IPS-20b (cell line): ENCODE data around the gene POTEI.
"Not testable (repeated sequence)": the region's sequence is repeated elsewhere in the genome, so short reads cannot be mapped to it uniquely, and the experiment has no call there.

Experiments used
- H3K27ac ChIP-seq: one replicate; pipeline ENCODE4 v1.5.1; 2013; ENCODE audit warnings: low read length
- H3K27me3 ChIP-seq: 2 replicates; pipeline ENCODE4 v1.6.1; 2013; ENCODE audit warnings: mild to moderate bottlenecking, low read length, inconsistent platforms; ENCODE audit not compliant: insufficient read depth
- H3K36me3 ChIP-seq: 2 replicates; pipeline ENCODE4 v1.6.1; 2013; ENCODE audit warnings: low read depth, mild to moderate bottlenecking, inconsistent platforms, low read length, moderate library complexity; ENCODE audit not compliant: insufficient read depth
- H3K4me1 ChIP-seq: 2 replicates; pipeline ENCODE4 v1.6.1; 2013; ENCODE audit warnings: mild to moderate bottlenecking, control low read depth, inconsistent platforms, low read length, moderate library complexity; ENCODE audit not compliant: insufficient read depth
- H3K4me3 ChIP-seq: 2 replicates; pipeline ENCODE4 v1.5.1; 2013; ENCODE audit warnings: mild to moderate bottlenecking, low read length, inconsistent platforms
- H3K9ac ChIP-seq: 2 replicates; pipeline ENCODE4 v1.6.1; 2013; ENCODE audit warnings: low read depth, mild to moderate bottlenecking, inconsistent platforms, low read length, moderate library complexity
- H3K9me3 ChIP-seq: 2 replicates; pipeline ENCODE4 v1.6.1; 2013; ENCODE audit warnings: mild to moderate bottlenecking, low read depth, low read length, inconsistent platforms; ENCODE audit not compliant: insufficient read depth

POTEI gene

GRCh38 chr2:130509228-130509627 lies at the start of gene POTEI:
POTEI (minus strand) TSS chr2:130509328; CDS start chr2:130509235, 93 bp downstream.
- H3K27me3 ChIP-seq, H3K4me3 ChIP-seq, H3K4me1 ChIP-seq, H3K36me3 ChIP-seq, H3K27ac ChIP-seq, H3K9me3 ChIP-seq, H3K9ac ChIP-seq: not testable (repeated sequence)

- H3K9ac ChIP-seq, H3K36me3 ChIP-seq, H3K4me1 ChIP-seq, H3K27ac ChIP-seq, H3K27me3 ChIP-seq, H3K4me3 ChIP-seq, H3K9me3 ChIP-seq: not testable (repeated sequence)
Observed at GRCh38 chr2:130556441-130556840, 47.3 kb upstream of the POTEI start.

DNA sequence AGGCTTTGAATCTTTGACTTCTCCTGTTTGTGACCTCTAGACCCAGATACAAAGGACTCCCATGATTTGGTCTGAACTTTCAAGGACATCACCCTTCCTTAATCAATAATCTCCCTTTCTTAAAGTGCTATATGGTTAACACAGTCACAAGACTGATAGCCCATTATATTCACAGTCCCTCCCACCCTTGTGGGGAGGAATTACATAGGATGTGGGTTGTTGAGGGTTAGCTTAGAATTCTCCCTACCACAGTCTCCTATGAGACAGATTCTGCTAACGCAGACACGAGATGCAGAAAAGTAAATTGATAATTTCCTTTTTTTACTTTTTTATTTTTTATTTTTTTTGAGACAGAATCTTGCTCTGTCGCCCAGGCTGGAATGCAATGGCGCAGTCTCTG lies 45.0 kb upstream of the POTEI start:
- not testable (repeated sequence) for H3K36me3 ChIP-seq, H3K27me3 ChIP-seq, H3K4me3 ChIP-seq, H3K4me1 ChIP-seq, H3K9me3 ChIP-seq, H3K27ac ChIP-seq, H3K9ac ChIP-seq

- not testable (repeated sequence) for H3K27me3 ChIP-seq, H3K9ac ChIP-seq, H3K27ac ChIP-seq, H3K4me1 ChIP-seq, H3K4me3 ChIP-seq, H3K36me3 ChIP-seq, H3K9me3 ChIP-seq
Observed at GRCh38 chr2:130549475-130549874, 40.3 kb upstream of the POTEI start.

DNA sequence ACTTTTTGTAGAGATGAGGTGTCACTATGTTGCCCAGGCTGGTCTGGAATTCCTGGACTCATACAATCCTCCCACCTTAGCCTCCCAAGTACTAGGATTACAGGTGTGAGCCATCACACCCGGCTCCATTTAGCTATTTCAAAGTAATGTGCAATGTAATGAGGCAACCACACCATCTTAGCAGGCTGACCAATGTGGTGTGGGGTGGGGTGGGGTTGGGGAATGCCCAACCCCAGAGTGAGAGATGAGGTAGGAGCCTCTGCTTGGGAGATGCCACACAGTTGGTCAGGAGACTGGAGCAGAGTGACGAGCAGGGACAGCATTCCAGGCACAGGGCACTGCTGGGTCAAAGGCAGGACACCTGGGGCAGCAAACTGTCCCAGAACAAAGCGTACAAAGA lies 39.3 kb upstream of the POTEI start:
- not testable (repeated sequence) for H3K36me3 ChIP-seq, H3K27me3 ChIP-seq, H3K4me1 ChIP-seq, H3K27ac ChIP-seq, H3K9me3 ChIP-seq, H3K9ac ChIP-seq, H3K4me3 ChIP-seq

GRCh38 chr2:130544978-130545377 lies 35.9 kb upstream of the POTEI start:
- H3K9me3 ChIP-seq, H3K27me3 ChIP-seq, H3K36me3 ChIP-seq, H3K4me1 ChIP-seq, H3K4me3 ChIP-seq, H3K9ac ChIP-seq, H3K27ac ChIP-seq: not testable (repeated sequence)

GRCh38 chr2:130543785-130544528 lies 34.8 kb upstream of the POTEI start:
- H3K36me3 ChIP-seq, H3K9ac ChIP-seq, H3K4me1 ChIP-seq, H3K9me3 ChIP-seq, H3K27me3 ChIP-seq, H3K4me3 ChIP-seq, H3K27ac ChIP-seq: not testable (repeated sequence)

DNA sequence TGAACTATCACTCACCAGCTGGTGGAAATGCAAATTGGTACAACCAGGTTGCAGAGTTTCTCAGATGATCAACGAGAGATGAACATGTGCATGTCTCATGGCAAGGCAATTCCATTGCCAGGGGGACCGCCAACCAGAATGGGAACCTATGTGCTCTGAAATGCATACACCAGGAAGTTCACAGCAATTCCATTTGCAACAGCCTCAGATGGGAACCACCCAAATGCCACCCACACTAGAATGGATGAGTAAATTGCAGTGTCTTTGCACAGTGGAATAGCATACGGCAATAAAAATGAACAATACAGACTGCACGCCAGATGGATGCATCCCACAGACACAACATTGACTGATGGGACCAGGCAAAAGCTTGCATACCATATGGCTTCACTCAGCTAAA lies 33.7 kb upstream of the POTEI start:
- H3K9me3 ChIP-seq, H3K4me3 ChIP-seq, H3K27me3 ChIP-seq, H3K4me1 ChIP-seq, H3K36me3 ChIP-seq, H3K27ac ChIP-seq, H3K9ac ChIP-seq: not testable (repeated sequence)

DNA sequence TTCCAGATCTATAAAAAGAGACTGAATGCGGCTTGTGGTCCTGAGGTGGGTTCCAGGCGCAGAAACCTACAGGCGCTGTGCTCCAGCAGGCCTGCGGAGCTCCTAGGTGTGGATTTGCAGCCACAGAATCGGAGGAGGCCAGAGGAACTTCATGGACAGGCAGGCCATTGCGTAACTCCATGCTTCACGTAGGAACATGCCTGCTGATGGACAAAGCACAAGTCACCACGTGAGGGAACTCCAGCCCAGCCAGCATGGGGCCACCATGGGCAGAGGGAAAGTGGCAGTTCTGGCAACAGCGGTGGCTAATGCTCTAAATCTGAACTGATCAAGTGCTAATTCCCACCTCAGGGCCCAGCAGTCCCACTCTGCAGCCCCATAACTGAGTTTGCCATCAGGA lies 29.1 kb upstream of the POTEI start:
- H3K9ac ChIP-seq, H3K4me3 ChIP-seq, H3K27me3 ChIP-seq, H3K27ac ChIP-seq, H3K9me3 ChIP-seq, H3K36me3 ChIP-seq, H3K4me1 ChIP-seq: not testable (repeated sequence)

GRCh38 chr2:130536654-130537053 lies 27.5 kb upstream of the POTEI start:
- not testable (repeated sequence) for H3K4me3 ChIP-seq, H3K27ac ChIP-seq, H3K4me1 ChIP-seq, H3K9me3 ChIP-seq, H3K27me3 ChIP-seq, H3K36me3 ChIP-seq, H3K9ac ChIP-seq

- H3K9me3 ChIP-seq, H3K27me3 ChIP-seq, H3K36me3 ChIP-seq, H3K9ac ChIP-seq, H3K27ac ChIP-seq, H3K4me3 ChIP-seq, H3K4me1 ChIP-seq: not testable (repeated sequence)
Observed at GRCh38 chr2:130531672-130532071, 22.5 kb upstream of the POTEI start.

- not testable (repeated sequence) for H3K27ac ChIP-seq, H3K9me3 ChIP-seq, H3K4me3 ChIP-seq, H3K27me3 ChIP-seq, H3K9ac ChIP-seq, H3K4me1 ChIP-seq, H3K36me3 ChIP-seq
Observed at GRCh38 chr2:130531225-130531624, 22.1 kb upstream of the POTEI start.

- not testable (repeated sequence) for H3K4me3 ChIP-seq, H3K9me3 ChIP-seq, H3K27ac ChIP-seq, H3K36me3 ChIP-seq, H3K27me3 ChIP-seq, H3K9ac ChIP-seq, H3K4me1 ChIP-seq
Observed at GRCh38 chr2:130530212-130530611, 21.1 kb upstream of the POTEI start.
